ENCODE results near the gene ANGPTL4.

GRCh38 chr19:8367327-8368001 lies 3.5 kb downstream of the ANGPTL4 start:
- no peak for TF ChIP-seq CTCF (conservative IDR thresholded peaks at IDR 0.05; ENCODE audit: low read depth, low read length)
- TF ChIP-seq EZH2 (IDR thresholded peaks at IDR 0.05; ENCODE audit: borderline replicate concordance, low read depth, low read length, poor library complexity, severe bottlenecking): no peak

Data from A673 (cell line).